Measurements from ENCODE around the gene SHB. TPM values are rescaled to one million over a fixed set of nuclear protein-coding genes. Genes with fewer than 3 reads are reported as not detected.

SHB gene
- total RNA-seq, 4 donors from 2014 or later: 18.4 to 27.5 (median 22.0) TPM

DNA sequence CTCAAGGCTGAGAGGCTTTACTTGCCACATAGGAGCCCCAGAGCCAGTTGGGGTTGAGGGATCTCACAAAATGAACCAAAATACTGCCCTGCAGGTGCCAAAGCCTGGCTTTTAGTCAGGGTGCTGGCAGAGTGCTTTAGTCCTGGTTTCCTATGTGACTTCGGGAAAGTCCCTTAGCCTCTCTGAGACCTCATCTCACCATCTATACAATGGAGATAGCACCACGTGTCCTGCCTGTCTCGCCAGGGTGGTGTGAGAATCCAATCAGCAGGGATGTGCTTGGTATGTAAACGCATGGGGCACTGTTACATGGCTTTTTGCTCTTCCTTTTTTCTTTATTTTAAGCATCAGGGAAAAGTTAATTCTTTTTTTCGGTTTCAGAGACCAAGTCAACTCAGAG is 68.3 kb downstream of the SHB start:
- Histone ChIP-seq H3K27me3 (no peaks in the 10 kb centered on the region), H3K9me3 (no peaks in the 10 kb centered on the region), H3K4me1 (peaks cover 0 to 13% of the 10 kb centered on the region in 2 donors), H3K27ac (no peak overlapping the region), H3K36me3 (no peaks in the 10 kb centered on the region), H3K4me3 (replicated peaks in 1 of 3) (no peak overlapping the region)
- WGBS, 2 donors: 92 to 98% methylated on average over 5 of the region's 5 CpGs
- TF ChIP-seq, protein P1, sequence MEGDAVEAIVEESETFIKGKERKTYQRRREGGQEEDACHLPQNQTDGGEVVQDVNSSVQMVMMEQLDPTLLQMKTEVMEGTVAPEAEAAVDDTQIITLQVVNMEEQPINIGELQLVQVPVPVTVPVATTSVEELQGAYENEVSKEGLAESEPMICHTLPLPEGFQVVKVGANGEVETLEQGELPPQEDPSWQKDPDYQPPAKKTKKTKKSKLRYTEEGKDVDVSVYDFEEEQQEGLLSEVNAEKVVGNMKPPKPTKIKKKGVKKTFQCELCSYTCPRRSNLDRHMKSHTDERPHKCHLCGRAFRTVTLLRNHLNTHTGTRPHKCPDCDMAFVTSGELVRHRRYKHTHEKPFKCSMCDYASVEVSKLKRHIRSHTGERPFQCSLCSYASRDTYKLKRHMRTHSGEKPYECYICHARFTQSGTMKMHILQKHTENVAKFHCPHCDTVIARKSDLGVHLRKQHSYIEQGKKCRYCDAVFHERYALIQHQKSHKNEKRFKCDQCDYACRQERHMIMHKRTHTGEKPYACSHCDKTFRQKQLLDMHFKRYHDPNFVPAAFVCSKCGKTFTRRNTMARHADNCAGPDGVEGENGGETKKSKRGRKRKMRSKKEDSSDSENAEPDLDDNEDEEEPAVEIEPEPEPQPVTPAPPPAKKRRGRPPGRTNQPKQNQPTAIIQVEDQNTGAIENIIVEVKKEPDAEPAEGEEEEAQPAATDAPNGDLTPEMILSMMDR (IDR thresholded peaks at IDR 0.05): no peak
- DNase-seq: no peak
- intact Hi-C loops (cut with DNase I): no loop called here

- TF ChIP-seq POLR2A (IDR thresholded peaks at IDR 0.05): no peak
- TF ChIP-seq, protein P1 (IDR thresholded peaks at IDR 0.05): no peak
- no peaks in the 10 kb centered on the region for H3K27me3 ChIP-seq
- no peak for DNase-seq
- H3K9me3 ChIP-seq: no peaks in the 10 kb centered on the region
- H3K4me1 ChIP-seq: peaks cover 0 to 14% of the 10 kb centered on the region in 2 donors
- intact Hi-C loops (cut with DNase I): no loop called here
- no peak overlapping the region for H3K27ac ChIP-seq
- H3K36me3 ChIP-seq: no peaks in the 10 kb centered on the region
- 76 to 98% methylated on average over 5 to 9 of the region's 9 CpGs for WGBS, 2 donors
- no peak overlapping the region for H3K4me3 ChIP-seq (replicated peaks in 1 of 3)
Measured at GRCh38 chr9:38000332-38000731, 68.7 kb downstream of the SHB start.

DNA sequence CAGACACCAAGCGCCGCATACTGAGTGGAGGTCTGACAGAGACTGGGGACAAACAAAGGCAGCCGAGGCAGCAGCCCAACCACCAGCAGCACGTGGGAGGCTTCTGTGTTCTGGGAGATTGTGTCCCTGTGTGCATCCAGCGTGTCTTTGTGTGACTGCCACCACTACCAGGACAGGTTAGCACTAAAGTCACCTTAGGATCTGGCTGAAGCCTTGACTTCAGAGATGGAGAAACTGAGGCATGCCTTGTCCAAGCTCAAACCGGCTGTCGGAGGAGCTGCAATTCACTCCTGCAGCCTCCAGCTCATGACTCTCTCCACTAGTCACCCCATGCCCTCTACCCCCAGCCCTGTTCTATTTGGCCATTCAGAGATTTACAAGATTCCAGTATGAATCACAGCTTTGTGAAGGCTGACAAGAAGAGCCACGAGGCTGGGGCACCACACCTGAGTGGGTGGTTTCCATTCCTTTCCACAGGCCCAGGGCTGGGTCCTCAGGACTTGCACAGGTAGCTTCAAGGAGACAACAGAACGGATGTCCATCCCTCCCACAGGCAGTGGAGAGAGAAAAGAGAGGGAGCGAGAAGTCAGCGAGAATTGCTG is 69.3 kb downstream of the SHB start:
- WGBS, 2 donors: 75 to 81% methylated on average over 9 to 11 of the region's 11 CpGs
- no peak overlapping the region for H3K4me3 ChIP-seq (replicated peaks in 1 of 3)
- DNase-seq: no peak
- no peaks in the 10 kb centered on the region for H3K36me3 ChIP-seq
- H3K27me3 ChIP-seq: no peaks in the 10 kb centered on the region
- intact Hi-C loops (cut with DNase I): no loop called here
- H3K27ac ChIP-seq: no peak overlapping the region
- no peaks in the 10 kb centered on the region for H3K9me3 ChIP-seq
- TF ChIP-seq POLR2A (IDR thresholded peaks at IDR 0.05): no peak
- TF ChIP-seq, protein P1 (IDR thresholded peaks at IDR 0.05): no peak
- peaks cover 0 to 20% of the 10 kb centered on the region in 2 donors for H3K4me1 ChIP-seq

DNA sequence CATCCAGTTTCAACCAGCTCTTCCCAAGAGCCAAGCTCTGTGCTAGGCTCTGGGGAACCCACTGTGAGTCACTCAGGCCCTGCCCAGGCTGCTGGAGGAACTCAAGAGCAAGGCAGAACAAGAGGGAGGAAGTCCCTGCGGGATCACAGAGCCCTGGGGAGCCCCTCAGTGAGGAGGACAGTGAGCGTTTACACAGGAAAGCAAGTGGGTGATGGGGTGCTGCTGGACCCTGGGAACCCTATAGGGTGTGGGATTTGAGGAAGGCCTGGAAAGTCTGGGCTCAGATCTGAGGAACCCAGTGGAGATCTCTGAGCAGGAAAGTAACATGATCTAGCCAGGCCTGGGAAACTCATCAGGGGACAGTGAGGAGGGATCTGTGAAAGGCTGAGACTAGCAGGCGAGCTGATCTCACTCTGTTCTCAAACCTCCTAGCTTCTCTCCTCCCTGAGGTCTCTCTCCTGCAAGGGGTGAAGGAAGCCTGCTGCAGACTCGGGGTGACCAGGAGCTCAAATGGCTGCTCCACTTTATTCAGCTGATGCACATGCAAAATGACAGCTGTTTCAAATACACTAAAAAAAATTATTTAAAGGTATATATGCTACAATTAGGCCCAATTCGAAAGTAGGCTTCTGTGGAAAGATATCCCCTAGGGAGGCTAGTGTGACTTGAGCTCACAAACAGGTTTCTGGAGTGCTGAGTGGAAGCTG is 70.0 kb downstream of the SHB start:
- WGBS, 2 donors: 78 to 84% methylated on average over 5 of the region's 5 CpGs
- no peak for DNase-seq
- no peaks in the 10 kb centered on the region for H3K36me3 ChIP-seq
- no peak for TF ChIP-seq POLR2A (IDR thresholded peaks at IDR 0.05)
- TF ChIP-seq, protein P1 (IDR thresholded peaks at IDR 0.05): no peak
- intact Hi-C loops (cut with DNase I): no loop called here
- peaks cover 0 to 20% of the 10 kb centered on the region in 2 donors for H3K4me1 ChIP-seq
- H3K27me3 ChIP-seq: no peaks in the 10 kb centered on the region
- no peak overlapping the region for H3K27ac ChIP-seq
- no peak overlapping the region for H3K4me3 ChIP-seq (replicated peaks in 1 of 3)
- H3K9me3 ChIP-seq: no peaks in the 10 kb centered on the region

GRCh38 chr9:37997636-37998374 is 71.2 kb downstream of the SHB start:
- TF ChIP-seq POLR2A (IDR thresholded peaks at IDR 0.05): no peak
- TF ChIP-seq, protein P1 (IDR thresholded peaks at IDR 0.05): no peak
- intact Hi-C loops (cut with DNase I): no loop called here
- H3K9me3 ChIP-seq: no peaks in the 10 kb centered on the region

More at GRCh38 chr9:37997636-37998374, 71.2 kb downstream of the SHB start:
- DNase-seq: no peak
- WGBS, 2 donors: 82 to 84% methylated on average over 10 to 14 of the region's 15 CpGs
- Histone ChIP-seq H3K27me3 (no peaks in the 10 kb centered on the region), H3K27ac (no peak overlapping the region), H3K4me1 (peaks cover 0 to 20% of the 10 kb centered on the region in 2 donors), H3K36me3 (no peaks in the 10 kb centered on the region), H3K4me3 (replicated peaks in 1 of 3) (no peak overlapping the region)

Measured in thyroid gland (tissue), 4 donors.